GM06990 (cell line): ENCODE data around the gene PRICKLE4.

ENCODE experiments used
- DNase-seq: peaks from one replicate; pipeline ENCODE4 v3.0.0-alpha.2; 2011; ENCODE audit not compliant: insufficient read length; ENCODE audit errors: extremely low read depth
- H3K27me3 ChIP-seq: replicated peaks from 2 replicates; pipeline ENCODE4 v1.6.0; 2011; ENCODE audit warnings: low read length; ENCODE audit not compliant: control insufficient read depth, insufficient read depth
- H3K36me3 ChIP-seq: 2 replicates; pipeline ENCODE4 v1.5.1; 2011; ENCODE audit warnings: low read length; ENCODE audit not compliant: control insufficient read depth, insufficient read depth
- H3K4me3 ChIP-seq: replicated peaks from 2 replicates; pipeline ENCODE4 v1.5.1; 2011; ENCODE audit warnings: low read depth, mild to moderate bottlenecking, control low read depth, low read length
- TF ChIP-seq, protein P1 (sequence below): IDR thresholded peaks from 2 replicates; pipeline ENCODE4 v1.5.1; 2011; ENCODE audit warnings: low read length, control low read depth, mild to moderate bottlenecking, inconsistent platforms; ENCODE audit not compliant: insufficient read depth, poor library complexity, severe bottlenecking

PRICKLE4 gene

DNA sequence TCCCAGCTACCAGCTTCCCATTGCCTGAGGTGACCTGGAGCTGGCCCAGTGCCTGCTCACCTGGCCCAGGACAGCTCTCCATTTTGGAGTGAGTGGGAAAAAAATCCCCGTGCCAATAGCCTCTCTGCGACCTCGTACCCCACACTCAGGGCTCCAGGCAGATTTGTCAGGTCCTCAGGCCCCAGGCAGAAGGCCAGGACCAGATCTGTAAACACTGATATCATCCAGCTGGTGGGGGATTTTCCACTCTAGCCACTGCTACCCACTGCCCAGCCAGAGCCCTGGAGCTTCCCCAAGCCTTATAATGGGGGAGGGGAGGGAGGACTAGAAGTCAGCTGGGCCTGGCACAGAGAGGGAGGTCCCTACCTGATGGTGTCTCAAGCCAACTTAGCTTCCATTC, 32.0 kb upstream of the PRICKLE4 start:
- H3K36me3 ChIP-seq = no peaks in the 10 kb centered on the region
- TF ChIP-seq, protein P1, sequence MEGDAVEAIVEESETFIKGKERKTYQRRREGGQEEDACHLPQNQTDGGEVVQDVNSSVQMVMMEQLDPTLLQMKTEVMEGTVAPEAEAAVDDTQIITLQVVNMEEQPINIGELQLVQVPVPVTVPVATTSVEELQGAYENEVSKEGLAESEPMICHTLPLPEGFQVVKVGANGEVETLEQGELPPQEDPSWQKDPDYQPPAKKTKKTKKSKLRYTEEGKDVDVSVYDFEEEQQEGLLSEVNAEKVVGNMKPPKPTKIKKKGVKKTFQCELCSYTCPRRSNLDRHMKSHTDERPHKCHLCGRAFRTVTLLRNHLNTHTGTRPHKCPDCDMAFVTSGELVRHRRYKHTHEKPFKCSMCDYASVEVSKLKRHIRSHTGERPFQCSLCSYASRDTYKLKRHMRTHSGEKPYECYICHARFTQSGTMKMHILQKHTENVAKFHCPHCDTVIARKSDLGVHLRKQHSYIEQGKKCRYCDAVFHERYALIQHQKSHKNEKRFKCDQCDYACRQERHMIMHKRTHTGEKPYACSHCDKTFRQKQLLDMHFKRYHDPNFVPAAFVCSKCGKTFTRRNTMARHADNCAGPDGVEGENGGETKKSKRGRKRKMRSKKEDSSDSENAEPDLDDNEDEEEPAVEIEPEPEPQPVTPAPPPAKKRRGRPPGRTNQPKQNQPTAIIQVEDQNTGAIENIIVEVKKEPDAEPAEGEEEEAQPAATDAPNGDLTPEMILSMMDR = no peak
- DNase-seq = no peak
- no peaks in the 10 kb centered on the region; the same call in none of the 2 replicates for H3K27me3 ChIP-seq
- H3K4me3 ChIP-seq = no peak overlapping the region

GRCh38 chr6:41750374-41750773, 30.2 kb upstream of the PRICKLE4 start:
- DNase-seq = no peak
- no peaks in the 10 kb centered on the region for H3K36me3 ChIP-seq
- TF ChIP-seq, protein P1 = no peak
- no peaks in the 10 kb centered on the region; the same call in 1 of the 2 replicates for H3K27me3 ChIP-seq
- H3K4me3 ChIP-seq = no peak overlapping the region

GRCh38 chr6:41755895-41756294, 24.7 kb upstream of the PRICKLE4 start:
- Histone ChIP-seq H3K4me3 (no peak overlapping the region), H3K27me3 (no peaks in the 10 kb centered on the region; the same call in none of the 2 replicates), H3K36me3 (no peaks in the 10 kb centered on the region)
- DNase-seq = no peak
- TF ChIP-seq, protein P1 = no peak

DNA sequence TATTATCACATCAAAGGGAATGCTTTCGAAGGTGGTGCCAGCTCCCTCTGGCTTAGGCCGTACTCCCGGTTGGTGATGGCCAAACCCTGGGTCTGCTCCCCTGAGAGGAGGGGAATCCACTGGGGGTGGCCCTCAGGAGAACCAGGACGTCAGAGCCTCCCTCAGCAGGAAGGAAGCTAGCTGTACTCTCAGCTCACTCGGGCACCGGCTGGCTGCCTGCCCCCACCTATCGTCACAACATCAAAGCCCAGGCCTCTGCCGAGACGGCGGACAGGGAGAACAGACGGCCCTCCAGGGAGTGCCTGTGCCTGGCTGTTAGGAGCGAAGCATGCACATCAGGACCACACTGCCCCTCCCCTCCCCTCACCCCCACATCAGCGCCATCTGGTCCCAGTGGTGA, 24.2 kb upstream of the PRICKLE4 start:
- no peak for DNase-seq
- TF ChIP-seq, protein P1 = no peak
- H3K4me3 ChIP-seq = no peak overlapping the region
- no peaks in the 10 kb centered on the region; the same call in none of the 2 replicates for H3K27me3 ChIP-seq
- no peaks in the 10 kb centered on the region for H3K36me3 ChIP-seq

GRCh38 chr6:41757271-41757670, 23.3 kb upstream of the PRICKLE4 start:
- no peak for DNase-seq
- Histone ChIP-seq H3K27me3 (no peaks in the 10 kb centered on the region; the same call in none of the 2 replicates), H3K4me3 (no peak overlapping the region), H3K36me3 (no peaks in the 10 kb centered on the region)
- TF ChIP-seq, protein P1 = no peak

DNA sequence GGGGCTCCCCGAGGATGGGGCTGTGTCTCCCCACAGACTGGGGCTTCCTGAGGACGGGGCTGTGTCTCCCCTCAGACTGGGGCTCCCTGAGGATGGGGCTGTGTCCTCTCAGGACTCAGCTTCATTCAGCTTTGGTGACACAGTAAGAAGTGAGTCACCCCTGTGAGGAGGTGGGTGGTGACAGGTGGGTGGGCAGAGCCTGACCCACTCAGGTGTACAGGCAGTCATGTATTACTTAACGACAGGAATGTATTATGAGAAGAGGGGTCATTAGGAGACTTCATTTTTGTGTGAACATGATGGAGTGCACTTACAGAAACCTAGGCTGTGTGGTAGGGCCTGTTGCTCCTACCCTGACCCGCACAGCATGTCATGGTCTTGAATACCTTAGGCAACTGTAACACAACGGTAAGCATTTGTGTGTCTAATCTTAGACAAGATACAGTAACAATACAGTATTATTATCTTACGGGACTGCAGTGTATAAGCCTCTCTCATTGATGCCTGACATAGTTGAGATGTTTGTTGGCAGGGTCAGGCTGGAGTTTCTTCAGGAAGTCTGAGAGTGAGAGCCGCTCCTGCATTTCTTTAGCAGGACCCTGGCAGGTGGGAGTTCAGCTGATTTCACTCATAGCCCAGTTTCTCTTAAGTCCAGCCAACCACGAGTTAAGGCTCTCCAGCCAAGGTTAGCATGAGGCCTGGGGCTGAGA, 22.5 kb upstream of the PRICKLE4 start:
- Histone ChIP-seq H3K4me3 (no peak overlapping the region), H3K36me3 (no peaks in the 10 kb centered on the region), H3K27me3 (no peaks in the 10 kb centered on the region; the same call in none of the 2 replicates)
- TF ChIP-seq, protein P1 = no peak
- DNase-seq = no peak
